AG09309 (cell line): ENCODE results near the gene FGFBP3.

Experiments used
- DNase-seq: peaks from one replicate; pipeline ENCODE4 v3.0.0-alpha.2; 2010; ENCODE audit warnings: low read depth
- H3K4me3 ChIP-seq: 2 replicates; pipeline ENCODE4 v1.5.1; 2011; ENCODE audit warnings: mild to moderate bottlenecking, low read depth, low read length, moderate library complexity; ENCODE audit not compliant: control insufficient read depth
- CTCF ChIP-seq: IDR thresholded peaks from 2 replicates; pipeline ENCODE4 v1.5.1; 2011; ENCODE audit warnings: mild to moderate bottlenecking, low read depth, low read length, inconsistent platforms; ENCODE audit not compliant: insufficient read depth, control insufficient read depth; ENCODE audit errors: missing control alignments

The FGFBP3 gene

GRCh38 chr10:91924212-91925021 lies 15.1 kb upstream of the FGFBP3 start:
- no peak for DNase-seq
- TF ChIP-seq CTCF: no peak

GRCh38 chr10:91923371-91924211 lies 14.3 kb upstream of the FGFBP3 start, which contains the start of gene BTAF1:
TSS of gene BTAF1 (plus strand) at chr10:91923770. CDS start at chr10:91924077, 307 bp downstream.
- no peak for TF ChIP-seq CTCF
- peak within 1 kb of the TSS; percentile 95 for H3K4me3 ChIP-seq
- DNase-seq: peak; percentile 63

More at GRCh38 chr10:91924212-91925021, 15.1 kb upstream of the FGFBP3 start:
- H3K4me3 ChIP-seq: peak overlapping the region; percentile 95

GRCh38 chr10:91919651-91920050 lies 10.4 kb upstream of the FGFBP3 start:
- no peak overlapping the region for H3K4me3 ChIP-seq
- DNase-seq: no peak
- TF ChIP-seq CTCF: no peak

GRCh38 chr10:91910467-91910866 lies 1.2 kb upstream of the FGFBP3 start:
- DNase-seq: no peak
- H3K4me3 ChIP-seq: no peak overlapping the region
- no peak for TF ChIP-seq CTCF

GRCh38 chr10:91908337-91909116 lies 759 bp downstream of the FGFBP3 start:
- peak overlapping the region; percentile 78 for H3K4me3 ChIP-seq
- peak; percentile 40 for TF ChIP-seq CTCF
- DNase-seq: no peak

- H3K4me3 ChIP-seq: peak overlapping the region; percentile 78
- DNase-seq: no peak
- no peak for TF ChIP-seq CTCF
These were observed 1.4 kb downstream of the FGFBP3 start for GRCh38 chr10:91907914-91908336.
